ENCODE data around the gene BMP6.

Gene BMP6

DNA sequence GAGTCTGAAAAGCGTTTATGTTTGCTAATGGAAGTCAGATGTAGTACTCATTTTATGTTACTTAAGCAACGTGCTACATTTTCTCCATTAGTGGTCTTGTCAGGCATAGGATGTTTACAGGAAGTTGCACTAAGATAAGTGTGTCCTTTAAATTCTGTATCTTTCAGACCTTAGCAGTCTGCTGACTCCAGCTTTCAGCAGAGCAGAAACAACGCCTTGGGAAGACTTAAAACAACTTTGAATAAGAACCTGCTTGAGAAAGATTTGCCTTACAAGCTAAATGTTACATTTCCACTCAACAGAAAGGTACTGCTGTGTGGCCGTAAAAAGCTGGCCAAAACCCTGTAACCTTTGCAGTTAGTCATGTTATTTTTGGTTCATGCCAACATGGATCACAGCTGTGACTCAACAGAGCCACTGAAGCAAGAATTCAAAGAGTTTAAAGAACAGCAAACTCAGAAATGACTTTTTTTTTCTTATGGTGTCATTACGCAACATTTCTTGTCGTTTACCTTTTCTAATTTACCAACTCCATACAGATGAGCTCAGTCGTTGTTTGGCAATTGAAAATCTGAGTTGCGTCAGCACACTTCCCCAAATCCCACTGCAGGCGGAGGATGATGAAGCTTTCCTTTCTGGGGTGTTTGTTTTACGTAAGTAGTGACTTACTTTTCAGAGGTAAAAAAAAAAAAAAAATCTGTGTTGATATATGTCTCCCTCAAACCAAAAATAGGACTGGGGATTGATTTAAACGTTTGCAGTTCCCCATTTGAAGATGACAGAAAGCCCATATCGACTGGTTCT, 27.9 kb upstream of the BMP6 start:
- TF ChIP-seq, protein P1, sequence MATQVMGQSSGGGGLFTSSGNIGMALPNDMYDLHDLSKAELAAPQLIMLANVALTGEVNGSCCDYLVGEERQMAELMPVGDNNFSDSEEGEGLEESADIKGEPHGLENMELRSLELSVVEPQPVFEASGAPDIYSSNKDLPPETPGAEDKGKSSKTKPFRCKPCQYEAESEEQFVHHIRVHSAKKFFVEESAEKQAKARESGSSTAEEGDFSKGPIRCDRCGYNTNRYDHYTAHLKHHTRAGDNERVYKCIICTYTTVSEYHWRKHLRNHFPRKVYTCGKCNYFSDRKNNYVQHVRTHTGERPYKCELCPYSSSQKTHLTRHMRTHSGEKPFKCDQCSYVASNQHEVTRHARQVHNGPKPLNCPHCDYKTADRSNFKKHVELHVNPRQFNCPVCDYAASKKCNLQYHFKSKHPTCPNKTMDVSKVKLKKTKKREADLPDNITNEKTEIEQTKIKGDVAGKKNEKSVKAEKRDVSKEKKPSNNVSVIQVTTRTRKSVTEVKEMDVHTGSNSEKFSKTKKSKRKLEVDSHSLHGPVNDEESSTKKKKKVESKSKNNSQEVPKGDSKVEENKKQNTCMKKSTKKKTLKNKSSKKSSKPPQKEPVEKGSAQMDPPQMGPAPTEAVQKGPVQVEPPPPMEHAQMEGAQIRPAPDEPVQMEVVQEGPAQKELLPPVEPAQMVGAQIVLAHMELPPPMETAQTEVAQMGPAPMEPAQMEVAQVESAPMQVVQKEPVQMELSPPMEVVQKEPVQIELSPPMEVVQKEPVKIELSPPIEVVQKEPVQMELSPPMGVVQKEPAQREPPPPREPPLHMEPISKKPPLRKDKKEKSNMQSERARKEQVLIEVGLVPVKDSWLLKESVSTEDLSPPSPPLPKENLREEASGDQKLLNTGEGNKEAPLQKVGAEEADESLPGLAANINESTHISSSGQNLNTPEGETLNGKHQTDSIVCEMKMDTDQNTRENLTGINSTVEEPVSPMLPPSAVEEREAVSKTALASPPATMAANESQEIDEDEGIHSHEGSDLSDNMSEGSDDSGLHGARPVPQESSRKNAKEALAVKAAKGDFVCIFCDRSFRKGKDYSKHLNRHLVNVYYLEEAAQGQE (IDR thresholded peaks at IDR 0.05; ENCODE audit: insufficient read depth in 1 of 2, low read depth in 2 of 2, low read length in 2 of 2), result no peak
- TF ChIP-seq SIN3A (IDR thresholded peaks at IDR 0.05; ENCODE audit: borderline replicate concordance, insufficient read depth, low read length) (no peak), FOXP2 (optimal IDR thresholded peaks at IDR 0.05; ENCODE audit: borderline replicate concordance, extremely low read depth, extremely low read length, insufficient read depth) (no peak), TAF1 (IDR thresholded peaks at IDR 0.05; ENCODE audit: borderline replicate concordance, insufficient read depth, low read length) (no peak), POLR2AphosphoS5 (IDR thresholded peaks at IDR 0.05; ENCODE audit: low read depth, low read length) (no peak)

DNA sequence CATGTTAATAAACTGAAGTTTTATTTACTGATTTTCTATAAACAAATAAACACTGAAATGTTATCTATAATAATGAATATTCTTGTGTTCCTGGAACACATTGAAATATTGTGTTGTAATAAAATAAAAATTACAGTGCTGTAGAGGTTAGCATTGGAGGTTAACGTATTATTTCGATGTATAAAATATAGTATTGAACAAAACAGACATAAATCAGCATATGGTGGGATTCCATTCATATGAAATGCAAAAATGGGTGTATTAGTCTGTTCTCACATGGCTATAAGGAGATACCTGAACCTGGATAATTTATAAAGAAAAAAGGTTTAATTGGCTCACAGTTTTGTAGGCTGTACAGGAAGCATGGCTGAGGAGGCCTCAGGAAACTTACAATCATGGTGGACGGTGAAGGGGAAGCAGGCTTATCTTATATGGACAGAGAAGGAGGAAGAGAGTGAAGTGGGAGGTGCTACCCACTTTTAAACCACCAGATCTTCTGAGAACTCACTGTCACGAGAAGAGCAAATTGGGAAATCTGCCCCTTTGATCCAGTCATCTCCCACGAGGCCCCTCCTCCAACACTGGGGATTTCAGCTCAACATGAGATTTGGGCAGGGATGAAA, 24.6 kb upstream of the BMP6 start:
- TF ChIP-seq POLR2AphosphoS5 (IDR thresholded peaks at IDR 0.05; ENCODE audit: low read depth, low read length) (no peak), SIN3A (IDR thresholded peaks at IDR 0.05; ENCODE audit: borderline replicate concordance, insufficient read depth, low read length) (no peak), FOXP2 (optimal IDR thresholded peaks at IDR 0.05; ENCODE audit: borderline replicate concordance, extremely low read depth, extremely low read length, insufficient read depth) (no peak), TAF1 (IDR thresholded peaks at IDR 0.05; ENCODE audit: borderline replicate concordance, insufficient read depth, low read length) (no peak)
- TF ChIP-seq, protein P1 (IDR thresholded peaks at IDR 0.05; ENCODE audit: insufficient read depth in 1 of 2, low read depth in 2 of 2, low read length in 2 of 2), result no peak

DNA sequence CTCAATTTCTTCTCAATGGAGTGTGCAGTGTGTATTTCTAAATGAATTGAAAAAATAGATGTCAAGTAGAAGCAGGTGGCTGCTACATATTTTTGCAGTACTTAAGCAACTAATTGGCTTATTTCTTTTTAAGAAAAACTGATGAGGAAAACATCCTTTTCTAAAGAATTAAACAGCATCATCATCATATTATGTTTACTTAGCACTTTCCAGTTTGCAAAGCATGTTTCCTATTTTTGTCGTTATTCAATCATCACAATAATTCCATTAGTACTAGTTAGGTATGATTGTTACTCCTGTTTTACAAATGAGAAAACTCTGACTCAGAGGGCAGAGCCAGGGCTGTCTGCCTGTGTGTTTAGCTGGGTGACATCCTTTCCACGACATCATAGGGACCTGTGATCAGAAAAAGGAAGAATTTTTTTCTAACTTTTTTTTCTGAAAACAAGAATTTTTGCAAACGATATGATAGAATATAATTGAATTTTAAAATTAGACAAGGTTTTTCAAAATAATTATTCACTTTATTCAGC, 22.7 kb upstream of the BMP6 start:
- TF ChIP-seq FOXP2 (optimal IDR thresholded peaks at IDR 0.05; ENCODE audit: borderline replicate concordance, extremely low read depth, extremely low read length, insufficient read depth), result no peak
- TF ChIP-seq, protein P1 (IDR thresholded peaks at IDR 0.05; ENCODE audit: insufficient read depth in 1 of 2, low read depth in 2 of 2, low read length in 2 of 2), result no peak
- no peak for TF ChIP-seq SIN3A (IDR thresholded peaks at IDR 0.05; ENCODE audit: borderline replicate concordance, insufficient read depth, low read length)
- no peak for TF ChIP-seq POLR2AphosphoS5 (IDR thresholded peaks at IDR 0.05; ENCODE audit: low read depth, low read length)
- TF ChIP-seq TAF1 (IDR thresholded peaks at IDR 0.05; ENCODE audit: borderline replicate concordance, insufficient read depth, low read length), result no peak

DNA sequence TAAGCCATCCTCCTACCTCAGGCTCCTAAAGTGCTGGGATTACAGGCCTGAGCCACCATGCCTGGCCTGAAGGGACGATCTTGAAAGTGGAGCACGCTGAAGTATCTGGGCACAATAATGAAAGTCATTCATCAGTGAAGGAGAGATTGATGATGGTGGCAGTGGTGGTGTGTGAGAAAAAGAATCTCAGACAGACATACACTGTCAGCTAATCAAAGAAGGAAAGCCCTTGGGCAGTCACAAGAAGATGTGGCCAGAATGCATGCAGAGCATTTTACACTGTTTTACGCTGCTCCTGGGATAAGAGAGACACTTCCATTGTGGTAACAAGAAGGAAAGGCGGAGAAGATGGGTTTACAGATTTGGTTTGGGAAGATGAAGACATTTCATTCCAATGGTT, 20.4 kb upstream of the BMP6 start:
- no peak for TF ChIP-seq FOXP2 (optimal IDR thresholded peaks at IDR 0.05; ENCODE audit: borderline replicate concordance, extremely low read depth, extremely low read length, insufficient read depth)
- no peak for TF ChIP-seq POLR2AphosphoS5 (IDR thresholded peaks at IDR 0.05; ENCODE audit: low read depth, low read length)
- TF ChIP-seq, protein P1 (IDR thresholded peaks at IDR 0.05; ENCODE audit: insufficient read depth in 1 of 2, low read depth in 2 of 2, low read length in 2 of 2), result no peak
- no peak for TF ChIP-seq SIN3A (IDR thresholded peaks at IDR 0.05; ENCODE audit: borderline replicate concordance, insufficient read depth, low read length)
- no peak for TF ChIP-seq TAF1 (IDR thresholded peaks at IDR 0.05; ENCODE audit: borderline replicate concordance, insufficient read depth, low read length)
